ENCODE results near the gene SUGP2.

SUGP2 gene

GRCh38 chr19:18951721-18952281, 81.5 kb downstream of the SUGP2 start:
- no peak for DNase-seq (ENCODE audit: low read depth)

- DNase-seq (ENCODE audit: low read depth) = no peak
These were observed 83.5 kb downstream of the SUGP2 start for GRCh38 chr19:18949858-18950257.

GRCh38 chr19:18948976-18949356, 84.4 kb downstream of the SUGP2 start:
- no peak for DNase-seq (ENCODE audit: low read depth)

- DNase-seq (ENCODE audit: low read depth) = no peak
These were observed 85.0 kb downstream of the SUGP2 start for GRCh38 chr19:18948075-18948975.

- no peak for DNase-seq (ENCODE audit: low read depth)
These were observed 86.4 kb downstream of the SUGP2 start for GRCh38 chr19:18946918-18947317.

- DNase-seq (ENCODE audit: low read depth) = no peak
These were observed 87.0 kb downstream of the SUGP2 start for GRCh38 chr19:18946335-18946734.

GRCh38 chr19:18945297-18945696, 88.0 kb downstream of the SUGP2 start:
- DNase-seq (ENCODE audit: low read depth) = no peak

GRCh38 chr19:18943465-18943864, 89.9 kb downstream of the SUGP2 start:
- no peak for DNase-seq (ENCODE audit: low read depth)

- no peak for DNase-seq (ENCODE audit: low read depth)
These were observed 90.6 kb downstream of the SUGP2 start for GRCh38 chr19:18942692-18943091.

GRCh38 chr19:18941628-18942354, 91.5 kb downstream of the SUGP2 start:
- no peak for DNase-seq (ENCODE audit: low read depth)

Measured in fibroblast of the conjunctiva (primary cell).